GM23248 (cell line): ENCODE data around the gene WDR27. TPM values are rescaled to one million over a fixed set of nuclear protein-coding genes. Genes with fewer than 3 reads are reported as not detected.

Source experiments
- DNase-seq: peaks from one replicate; pipeline ENCODE4 v3.0.0-alpha.2; 2015
- H2AFZ ChIP-seq: fragments of 200-600 bp; sonication (generic); 2 replicates; pipeline ENCODE4 v1.6.1; 2016; ENCODE audit warnings: antibody characterized with exemption
- H3F3A ChIP-seq: fragments of 200-600 bp; sonication (generic); 2 replicates; pipeline ENCODE4 v1.6.1; 2016; ENCODE audit warnings: mild to moderate bottlenecking, antibody characterized with exemption, mixed run types; ENCODE audit not compliant: insufficient read depth
- H3K27ac ChIP-seq: fragments of 200-600 bp; sonication (generic); 2 replicates; pipeline ENCODE4 v1.5.1; 2016; ENCODE audit warnings: mild to moderate bottlenecking
- H3K27me3 ChIP-seq: fragments of 200-600 bp; sonication (generic); replicated peaks from 2 replicates; pipeline ENCODE4 v1.6.1; 2016; ENCODE audit warnings: mild to moderate bottlenecking; ENCODE audit not compliant: insufficient read depth
- H3K36me3 ChIP-seq: fragments of 200-600 bp; sonication (generic); 2 replicates; pipeline ENCODE4 v1.6.1; 2016; ENCODE audit warnings: low read depth, mild to moderate bottlenecking
- H3K4me1 ChIP-seq: fragments of 200-600 bp; sonication (generic); 2 replicates; pipeline ENCODE4 v1.6.1; 2016; ENCODE audit warnings: mild to moderate bottlenecking; ENCODE audit not compliant: insufficient read depth
- H3K4me2 ChIP-seq: fragments of 200-600 bp; sonication (generic); one replicate; pipeline ENCODE4 v1.6.1; 2016; ENCODE audit warnings: mild to moderate bottlenecking; ENCODE audit not compliant: unreplicated experiment
- H3K4me3 ChIP-seq: fragments of 200-600 bp; sonication (generic); 2 replicates; pipeline ENCODE4 v1.5.1; 2016; ENCODE audit warnings: mild to moderate bottlenecking
- H3K79me2 ChIP-seq: fragments of 200-600 bp; sonication (generic); 2 replicates; pipeline ENCODE4 v1.6.1; 2016; ENCODE audit warnings: mild to moderate bottlenecking; ENCODE audit not compliant: insufficient read depth
- H3K9ac ChIP-seq: fragments of 200-600 bp; sonication (generic); 2 replicates; pipeline ENCODE4 v1.6.1; 2016; ENCODE audit warnings: mild to moderate bottlenecking
- H3K9me2 ChIP-seq: fragments of 200-600 bp; sonication (generic); 2 replicates; pipeline ENCODE4 v1.6.1; 2016; ENCODE audit warnings: mixed run types, mild to moderate bottlenecking, moderate library complexity; ENCODE audit not compliant: insufficient read depth
- H3K9me3 ChIP-seq: fragments of 200-600 bp; sonication (generic); one replicate; pipeline ENCODE4 v1.6.1; 2017; ENCODE audit warnings: low read depth
- H4K20me1 ChIP-seq: fragments of 200-600 bp; sonication (generic); 2 replicates; pipeline ENCODE4 v1.6.0; 2016; ENCODE audit not compliant: insufficient read depth
- EZH2 ChIP-seq: fragments of 200-600 bp; sonication (generic); IDR thresholded peaks from 2 replicates; pipeline ENCODE4 v1.6.1; 2018; ENCODE audit warnings: antibody characterized with exemption, mild to moderate bottlenecking; ENCODE audit not compliant: insufficient read depth, poor library complexity, severe bottlenecking
- EZH2phosphoT487 ChIP-seq: fragments of 200-600 bp; sonication (generic); IDR thresholded peaks from 2 replicates; pipeline ENCODE4 v1.6.1; 2018; ENCODE audit warnings: antibody characterized with exemption, moderate library complexity, mild to moderate bottlenecking, low read depth; ENCODE audit not compliant: insufficient read depth
- WGBS, 2 experiments: methylation state at CpG; one replicate each; pipeline ENCODE4 v1.1.6; 2015 to 2017; ENCODE audit warnings: low lambda C conversion rate in 2 of 2, low coverage in 1 of 2; ENCODE audit errors: missing lambda C conversion rate in 2 of 2; 5-methylcytosine and 5-hydroxymethylcytosine counted together
- in situ Hi-C: fragments of 300-500 bp; cut with MboI; formaldehyde crosslinking; loops from 2 replicates; pipeline ENCODE4 v1.15.0; 2020
- polyA plus RNA-seq: library from polyadenylated mRNA; unstranded; fragments of >200 nt; fragmentation: Nextera tagmentation; extraction: Ambion mirVana; gene quantifications from 2 replicates; pipeline ENCODE4 v1.2.1, GENCODE V29; 2016
- total RNA-seq: library from RNA; depleted of rRNA; stranded (reverse); fragments of >200 nt; shearing (Covaris generic); gene quantifications from 2 replicates; pipeline ENCODE4 v1.2.3, GENCODE V29; 2014

WDR27 gene
- total and polyA plus RNA-seq, 2 experiments from 2014 or later = 9.2 to 9.3 TPM

GRCh38 chr6:169579407-169580111 is 122.3 kb downstream of the WDR27 start:
- Histone ChIP-seq H4K20me1 (no peaks in the 10 kb centered on the region), H3K4me2 (no peak overlapping the region), H2AFZ (no peak overlapping the region), H3K9ac (no peak overlapping the region), H3K4me3 (no peak overlapping the region), H3K36me3 (no peaks in the 10 kb centered on the region), H3K79me2 (no peaks in the 10 kb centered on the region), H3K27ac (no peak overlapping the region), H3K4me1 (no peaks in the 10 kb centered on the region), H3F3A (no peaks in the 10 kb centered on the region), H3K9me3 (peaks cover under 1% of the 10 kb centered on the region), H3K27me3 (no peaks in the 10 kb centered on the region), H3K9me2 (no peaks in the 10 kb centered on the region)
- in situ Hi-C loops = no loop called here
- no peak for DNase-seq
- WGBS, 2 experiments = 97 to 98% methylated on average over 7 of the region's 7 CpGs
- TF ChIP-seq EZH2phosphoT487 = no peak
- TF ChIP-seq EZH2 = no peak

- TF ChIP-seq EZH2phosphoT487 (no peak), EZH2 (no peak)
- Histone ChIP-seq H3K36me3 (no peaks in the 10 kb centered on the region), H3K27ac (no peak overlapping the region), H3K27me3 (no peaks in the 10 kb centered on the region), H3K4me2 (no peak overlapping the region), H2AFZ (no peak overlapping the region), H3K9me3 (no peaks in the 10 kb centered on the region), H3K4me3 (no peak overlapping the region), H3K9me2 (no peaks in the 10 kb centered on the region), H3K9ac (no peak overlapping the region), H3K79me2 (no peaks in the 10 kb centered on the region), H4K20me1 (no peaks in the 10 kb centered on the region), H3K4me1 (no peaks in the 10 kb centered on the region), H3F3A (no peaks in the 10 kb centered on the region)
- WGBS, 2 experiments = 97 to 99% methylated on average over 14 of the region's 14 CpGs
- DNase-seq = no peak
- in situ Hi-C loops = no loop called here
Measured at GRCh38 chr6:169577974-169578373, 123.9 kb downstream of the WDR27 start.

GRCh38 chr6:169577236-169577635 is 124.6 kb downstream of the WDR27 start:
- in situ Hi-C loops = no loop called here
- Histone ChIP-seq H3K36me3 (no peaks in the 10 kb centered on the region), H3K9ac (no peak overlapping the region), H3K79me2 (no peaks in the 10 kb centered on the region), H3K9me3 (no peaks in the 10 kb centered on the region), H3F3A (no peaks in the 10 kb centered on the region), H3K27ac (no peak overlapping the region), H4K20me1 (no peaks in the 10 kb centered on the region), H3K4me3 (no peak overlapping the region), H3K4me1 (no peaks in the 10 kb centered on the region), H3K27me3 (no peaks in the 10 kb centered on the region), H2AFZ (no peak overlapping the region), H3K4me2 (no peak overlapping the region), H3K9me2 (no peaks in the 10 kb centered on the region)
- WGBS, 2 experiments = 97% methylated on average over 16 to 37 of the region's 38 CpGs
- DNase-seq = no peak
- TF ChIP-seq EZH2phosphoT487 (no peak), EZH2 (no peak)

GRCh38 chr6:169575821-169576220 is 126.0 kb downstream of the WDR27 start:
- Histone ChIP-seq H3K9me2 (no peaks in the 10 kb centered on the region), H3K9ac (no peak overlapping the region), H2AFZ (no peak overlapping the region), H3K79me2 (no peaks in the 10 kb centered on the region), H3K4me3 (no peak overlapping the region), H3F3A (no peaks in the 10 kb centered on the region), H3K4me1 (peaks cover 10% of the 10 kb centered on the region), H3K27ac (no peak overlapping the region), H3K9me3 (no peaks in the 10 kb centered on the region), H3K27me3 (no peaks in the 10 kb centered on the region), H4K20me1 (no peaks in the 10 kb centered on the region), H3K4me2 (no peak overlapping the region), H3K36me3 (no peaks in the 10 kb centered on the region)
- in situ Hi-C loops = no loop called here
- WGBS, 2 experiments = 89 to 94% methylated on average over 5 of the region's 5 CpGs
- TF ChIP-seq EZH2 (no peak), EZH2phosphoT487 (no peak)
- no peak for DNase-seq
